SK-N-SH (cell line): ENCODE measurements around the gene ECEL1. TPM values are rescaled to one million over a fixed set of nuclear protein-coding genes. Genes with fewer than 3 reads are reported as not detected.

Experiments
- CTCF ChIA-PET: fragments of 300-600, 350-600 bp; formaldehyde crosslinking; extraction: SDS; loops from one replicate; lab custom pipeline; 2021; lab: Yijun Ruan, JAX
- POLR2A ChIA-PET: fragments of 350-600 bp; sonication (Branson Sonifier 250); formaldehyde crosslinking; extraction: SDS; loops from one replicate; lab custom pipeline; 2020; ENCODE audit warnings: antibody characterized with exemption, inconsistent platforms; lab: Yijun Ruan, JAX
- DNase-seq: peaks from one replicate; pipeline ENCODE4 v3.0.0; 2012
- H2AFZ ChIP-seq: fragments of 200-600 bp; sonication (generic); 2 replicates; pipeline ENCODE4 v1.8.1; 2016; ENCODE audit warnings: antibody characterized with exemption, mild to moderate bottlenecking, low read depth
- H3F3A ChIP-seq: fragments of 200-600 bp; sonication (generic); replicated peaks from 2 replicates; pipeline ENCODE3; 2016; ENCODE audit warnings: antibody characterized with exemption, mild to moderate bottlenecking; ENCODE audit not compliant: insufficient read depth
- H3K27ac ChIP-seq, 2 experiments: fragments of 200-500 bp in 1 of 2; fragments of 200-600 bp in 1 of 2; sonication (Bioruptor generic) in 1 of 2; sonication (generic), shearing (Covaris generic) in 1 of 2; 2 replicates each; pipeline versions ENCODE4 v1.5.1 to v1.6.1; 2014 to 2016; ENCODE audit warnings: low read depth in 2 of 2, inconsistent platforms in 1 of 2, low read length in 1 of 2, mild to moderate bottlenecking in 1 of 2, mixed read lengths in 1 of 2
- H3K27me3 ChIP-seq: fragments of 200-600 bp; sonication (generic), shearing (Covaris generic); 2 replicates; pipeline ENCODE4 v1.6.1; 2016; ENCODE audit warnings: mixed run types; ENCODE audit not compliant: insufficient read depth
- H3K36me3 ChIP-seq, 2 experiments: fragments of 200-500 bp in 1 of 2; fragments of 200-600 bp in 1 of 2; sonication (Bioruptor generic) in 1 of 2; sonication (generic) in 1 of 2; replicated peaks in 1 of 2; 2 replicates each; pipeline versions ENCODE3 to v1.5.1; 2014 to 2016; ENCODE audit warnings: low read length in 1 of 2, mild to moderate bottlenecking in 1 of 2; ENCODE audit not compliant: insufficient read depth in 2 of 2, control insufficient read depth in 1 of 2
- H3K4me1 ChIP-seq, 2 experiments: fragments of 200-500 bp in 1 of 2; fragments of 200-600 bp in 1 of 2; sonication (Bioruptor generic) in 1 of 2; sonication (generic), shearing (Covaris generic) in 1 of 2; 2 replicates each; pipeline versions ENCODE4 v1.5.1 to v1.6.1; 2014 to 2016; ENCODE audit warnings: low read depth in 1 of 2, low read length in 1 of 2, mixed run types in 1 of 2; ENCODE audit not compliant: insufficient read depth in 2 of 2, control insufficient read depth in 1 of 2
- H3K4me2 ChIP-seq: fragments of 200-600 bp; sonication (generic), shearing (Covaris generic); 2 replicates; pipeline ENCODE4 v1.6.1; 2017; ENCODE audit warnings: mixed run types
- H3K4me3 ChIP-seq, 2 experiments: fragments of 200-500 bp in 1 of 2; fragments of 200-600 bp in 1 of 2; sonication (Bioruptor generic) in 1 of 2; sonication (generic), shearing (Covaris generic) in 1 of 2; 2 replicates each; pipeline versions ENCODE4 v1.5.1 to v1.8.1; 2014 to 2016; ENCODE audit warnings: low read depth in 2 of 2, inconsistent platforms in 1 of 2, low read length in 1 of 2, mild to moderate bottlenecking in 1 of 2, mixed read lengths in 1 of 2, moderate library complexity in 1 of 2
- H3K79me2 ChIP-seq: fragments of 200-600 bp; sonication (generic); 2 replicates; pipeline ENCODE4 v1.8.1; 2017; ENCODE audit warnings: mild to moderate bottlenecking; ENCODE audit not compliant: insufficient read depth
- H3K9ac ChIP-seq: fragments of 200-600 bp; sonication (generic); 2 replicates; pipeline ENCODE4 v1.6.1; 2017; ENCODE audit warnings: mixed run types
- H3K9me2 ChIP-seq: fragments of 200-600 bp; sonication (generic); 2 replicates; pipeline ENCODE4 v1.6.1; 2017; ENCODE audit warnings: mixed run types
- H3K9me3 ChIP-seq: fragments of 200-600 bp; sonication (generic); 2 replicates; pipeline ENCODE4 v1.6.1; 2017; ENCODE audit warnings: mixed run types, mild to moderate bottlenecking, moderate library complexity
- H4K20me1 ChIP-seq: fragments of 200-600 bp; sonication (generic); 2 replicates; pipeline ENCODE4 v1.6.1; 2017; ENCODE audit warnings: mild to moderate bottlenecking, mixed run types; ENCODE audit not compliant: insufficient read depth
- CHD2 ChIP-seq: fragments of 150-350 bp; IDR thresholded peaks from 2 replicates; pipeline ENCODE4 v1.6.1; 2018; ENCODE audit warnings: low read length; ENCODE audit not compliant: partially characterized antibody
- ELF1 ChIP-seq: IDR thresholded peaks from 2 replicates; pipeline ENCODE4 v1.4.0; 2012
- EZH2phosphoT487 ChIP-seq: fragments of 200-600 bp; sonication (generic); IDR thresholded peaks from 2 replicates; pipeline ENCODE4 v1.6.1; 2017; ENCODE audit warnings: low read depth, mixed run types, mild to moderate bottlenecking, antibody characterized with exemption, moderate library complexity, borderline replicate concordance
- FOSL2 ChIP-seq: IDR thresholded peaks from 2 replicates; pipeline ENCODE4 v1.4.0; 2012; ENCODE audit warnings: low read depth, mild to moderate bottlenecking, moderate library complexity, borderline replicate concordance
- FOXJ3 ChIP-seq: sonication (generic); formaldehyde crosslinking; IDR thresholded peaks from 2 replicates; pipeline ENCODE4 v1.5.1; 2020; ENCODE audit warnings: mild to moderate bottlenecking, missing genetic modification reagents
- FOXM1 ChIP-seq: IDR thresholded peaks from 2 replicates; pipeline ENCODE4 v1.4.0; 2012; ENCODE audit warnings: low read depth, mild to moderate bottlenecking
- GABPA ChIP-seq: IDR thresholded peaks from 2 replicates; pipeline ENCODE4 v1.4.0; 2012; ENCODE audit warnings: low read depth, mild to moderate bottlenecking
- JUND ChIP-seq: IDR thresholded peaks from 2 replicates; pipeline ENCODE4 v1.4.0; 2012
- MAX ChIP-seq: IDR thresholded peaks from 2 replicates; pipeline ENCODE4 v1.4.0; 2012; ENCODE audit warnings: low read depth
- NRF1 ChIP-seq: IDR thresholded peaks from 2 replicates; pipeline ENCODE4 v1.6.1; 2012; ENCODE audit warnings: low read depth, mild to moderate bottlenecking, low read length
- PBX3 ChIP-seq: IDR thresholded peaks from 2 replicates; pipeline ENCODE4; 2012
- RAD21 ChIP-seq: IDR thresholded peaks from 2 replicates; pipeline ENCODE4 v1.6.1; 2012; ENCODE audit warnings: mild to moderate bottlenecking, low read length
- REST ChIP-seq: IDR thresholded peaks from 2 replicates; pipeline ENCODE4 v1.6.1; 2012; ENCODE audit warnings: mild to moderate bottlenecking, low read depth, low read length, moderate library complexity
- SIN3A ChIP-seq: IDR thresholded peaks from 2 replicates; pipeline ENCODE4 v1.6.1; 2012; ENCODE audit warnings: low read depth, mild to moderate bottlenecking, low read length, moderate library complexity, borderline replicate concordance
- SMC3 ChIP-seq: IDR thresholded peaks from 2 replicates; pipeline ENCODE4 v1.6.1; 2012; ENCODE audit warnings: low read depth, low read length, improper control_type of control experiment
- TEAD4 ChIP-seq: IDR thresholded peaks from 2 replicates; pipeline ENCODE4 v1.4.0; 2012; ENCODE audit warnings: mild to moderate bottlenecking, borderline replicate concordance; ENCODE audit not compliant: insufficient read depth
- USF1 ChIP-seq: IDR thresholded peaks from 2 replicates; pipeline ENCODE4 v1.4.0; 2012; ENCODE audit warnings: low read depth, borderline replicate concordance
- USF2 ChIP-seq: fragments of 150-350 bp; IDR thresholded peaks from 2 replicates; pipeline ENCODE4 v1.6.1; 2017; ENCODE audit warnings: antibody characterized with exemption, low read length, low read depth, borderline replicate concordance
- YY1 ChIP-seq: IDR thresholded peaks from 2 replicates; pipeline ENCODE4 v1.4.0; 2012; ENCODE audit warnings: low read depth, mild to moderate bottlenecking
- WGBS: methylation state at CpG from one replicate; pipeline ENCODE4 v1.1.6; 2017; ENCODE audit warnings: low lambda C conversion rate; 5-methylcytosine and 5-hydroxymethylcytosine counted together
- polyA plus RNA-seq, 3 experiments: library from polyadenylated mRNA; depleted of rRNA; stranded (reverse); fragments of >200 nt; gene quantifications; 2 replicates each; pipeline ENCODE4 v1.2.3, GENCODE V29; 2012

Gene ECEL1
- polyA plus RNA-seq, 1 of the 3 experiments (the other 2 are of a cell fraction) = not detected

- ChIA-PET CTCF (interaction anchor here (1.6 kb wide), 1 partner anchor 23 kb away, joined by 7 read pairs; no protein-coding TSS in a partner anchor), POLR2A (no interaction called here)
- Histone ChIP-seq H4K20me1 (no peaks in the 10 kb centered on the region), H3K36me3 (no peaks in the 10 kb centered on the region), H3K9me2 (no peaks in the 10 kb centered on the region), H2AFZ (no peak overlapping the region), H3K9me3 (no peaks in the 10 kb centered on the region), H3K4me1 (peaks cover 0 to 34% of the 10 kb centered on the region in 2 experiments; a peak in 1 of 4 replicates), H3K27ac (no peak overlapping the region), H3K27me3 (peaks cover 10% of the 10 kb centered on the region), H3K9ac (no peak overlapping the region), H3K4me2 (no peak overlapping the region), H3K79me2 (no peaks in the 10 kb centered on the region), H3K4me3 (no peak overlapping the region), H3F3A (no peaks in the 10 kb centered on the region)
- TF ChIP-seq GABPA (no peak), SMC3 (no peak), JUND (no peak)
- 66% methylated on average over 3 of the region's 3 CpGs for WGBS
- DNase-seq = no peak
These were observed 10.8 kb upstream of the ECEL1 start for GRCh38 chr2:232498452-232498851.

- ChIA-PET POLR2A (interaction anchor here (0.6 kb wide), 1 partner anchor 12 kb away, joined by 3 read pairs; no protein-coding TSS in a partner anchor), CTCF (interaction anchor here (1.3 kb wide), 1 partner anchor 25 kb away, joined by 6 read pairs; no protein-coding TSS in a partner anchor)
- peaks cover 0 to 23% of the 10 kb centered on the region in 2 experiments; a peak in 1 of 4 replicates for H3K4me1 ChIP-seq
- no peak for DNase-seq
- no peak overlapping the region for H3K4me2 ChIP-seq
- H3F3A ChIP-seq = no peaks in the 10 kb centered on the region
- H3K9me2 ChIP-seq = no peaks in the 10 kb centered on the region
- H3K27me3 ChIP-seq = 0 out of 2 replicates have a peak, but pooled peaks cover 1% of the 10 kb centered on the region
- H3K9ac ChIP-seq = no peak overlapping the region
- no peaks in the 10 kb centered on the region for H4K20me1 ChIP-seq
- H2AFZ ChIP-seq = no peak overlapping the region
- H3K9me3 ChIP-seq = no peaks in the 10 kb centered on the region
- no peaks in the 10 kb centered on the region for H3K36me3 ChIP-seq
- no peak overlapping the region for H3K27ac ChIP-seq
- H3K79me2 ChIP-seq = no peaks in the 10 kb centered on the region
- no peak overlapping the region for H3K4me3 ChIP-seq
- WGBS = 71% methylated on average over 13 of the region's 13 CpGs
- TF ChIP-seq FOSL2 (no peak), YY1 (no peak), FOXM1 (no peak), PBX3 (no peak), JUND (no peak), RAD21 (no peak), EZH2phosphoT487 (no peak), USF1 (no peak), TEAD4 (no peak), MAX (no peak), CHD2 (no peak), USF2 (no peak), FOXJ3 (CRISPR knock-in tag) (no peak), REST (no peak), NRF1 (no peak), ELF1 (no peak), SMC3 (no peak), SIN3A (no peak)
These were observed 9.7 kb upstream of the ECEL1 start for GRCh38 chr2:232497348-232497747.
